Iris pigment epithelial cell (primary cell): ENCODE data around the gene HAO2.
A peak's percentile ranks its signal among the peaks of the same experiment; 100 is the strongest.

ENCODE experiments used
- DNase-seq: peaks from one replicate; pipeline ENCODE4 v3.0.0-alpha.2; 2011; ENCODE audit warnings: low read depth

The HAO2 gene

GRCh38 chr1:119380304-119380703 lies 11.7 kb downstream of the HAO2 start:
- no peak for DNase-seq

- DNase-seq = no peak
Observed at GRCh38 chr1:119380983-119381662, 12.5 kb downstream of the HAO2 start.

- DNase-seq = no peak
Observed at GRCh38 chr1:119384591-119384990, 16.0 kb downstream of the HAO2 start.

GRCh38 chr1:119385650-119386049 lies 17.1 kb downstream of the HAO2 start:
- DNase-seq = no peak

- no peak for DNase-seq
Observed at GRCh38 chr1:119387858-119388257, 19.3 kb downstream of the HAO2 start.

- no peak for DNase-seq
Observed at GRCh38 chr1:119388450-119388849, 19.9 kb downstream of the HAO2 start.

GRCh38 chr1:119390526-119390925 lies 21.9 kb downstream of the HAO2 start:
- no peak for DNase-seq

- DNase-seq = no peak
Observed at GRCh38 chr1:119391749-119392148, 23.2 kb downstream of the HAO2 start.

- DNase-seq = no peak
Observed at GRCh38 chr1:119394085-119394484, 25.5 kb downstream of the HAO2 start.

- DNase-seq = no peak
Observed at GRCh38 chr1:119396982-119397381, 28.4 kb downstream of the HAO2 start.

GRCh38 chr1:119397986-119398385 lies 29.4 kb downstream of the HAO2 start:
- DNase-seq = no peak

- no peak for DNase-seq
Observed at GRCh38 chr1:119404736-119405135, 36.2 kb downstream of the HAO2 start.

GRCh38 chr1:119409731-119410130 lies 41.1 kb downstream of the HAO2 start:
- peak; percentile 19 for DNase-seq

GRCh38 chr1:119410961-119411360 lies 42.4 kb downstream of the HAO2 start:
- no peak for DNase-seq

- DNase-seq = no peak
Observed at GRCh38 chr1:119414950-119415349, 46.4 kb downstream of the HAO2 start, which contains the start of gene HSD3B2. TSS of gene HSD3B2 (plus strand) at chr1:119415150. CDS start at chr1:119415420, 270 bp downstream.

GRCh38 chr1:119416006-119416640 lies 47.5 kb downstream of the HAO2 start:
- no peak for DNase-seq

- DNase-seq = no peak
Observed at GRCh38 chr1:119419109-119419508, 50.5 kb downstream of the HAO2 start.

- no peak for DNase-seq
Observed at GRCh38 chr1:119420638-119421037, 52.1 kb downstream of the HAO2 start.

- DNase-seq = no peak
Observed at GRCh38 chr1:119422631-119423030, 54.0 kb downstream of the HAO2 start.

GRCh38 chr1:119428991-119429390 lies 60.4 kb downstream of the HAO2 start:
- no peak for DNase-seq

- no peak for DNase-seq
Observed at GRCh38 chr1:119429687-119430086, 61.1 kb downstream of the HAO2 start.

- no peak for DNase-seq
Observed at GRCh38 chr1:119430486-119430885, 61.9 kb downstream of the HAO2 start.

- no peak for DNase-seq
Observed at GRCh38 chr1:119431836-119432235, 63.3 kb downstream of the HAO2 start.

GRCh38 chr1:119435052-119435451 lies 66.5 kb downstream of the HAO2 start:
- no peak for DNase-seq
